Retina (tissue), 1 donor: ENCODE data around the gene BABAM2.
A peak's percentile ranks its signal among the peaks of the same experiment; 100 is the strongest.
"Not testable (repeated sequence)": the region's sequence is repeated elsewhere in the genome, so short reads cannot be mapped to it uniquely, and the experiment has no call there.

Experiments used
- DNase-seq: peaks from one replicate; pipeline ENCODE4 v3.0.0-alpha.2; 2016

BABAM2 gene

DNA sequence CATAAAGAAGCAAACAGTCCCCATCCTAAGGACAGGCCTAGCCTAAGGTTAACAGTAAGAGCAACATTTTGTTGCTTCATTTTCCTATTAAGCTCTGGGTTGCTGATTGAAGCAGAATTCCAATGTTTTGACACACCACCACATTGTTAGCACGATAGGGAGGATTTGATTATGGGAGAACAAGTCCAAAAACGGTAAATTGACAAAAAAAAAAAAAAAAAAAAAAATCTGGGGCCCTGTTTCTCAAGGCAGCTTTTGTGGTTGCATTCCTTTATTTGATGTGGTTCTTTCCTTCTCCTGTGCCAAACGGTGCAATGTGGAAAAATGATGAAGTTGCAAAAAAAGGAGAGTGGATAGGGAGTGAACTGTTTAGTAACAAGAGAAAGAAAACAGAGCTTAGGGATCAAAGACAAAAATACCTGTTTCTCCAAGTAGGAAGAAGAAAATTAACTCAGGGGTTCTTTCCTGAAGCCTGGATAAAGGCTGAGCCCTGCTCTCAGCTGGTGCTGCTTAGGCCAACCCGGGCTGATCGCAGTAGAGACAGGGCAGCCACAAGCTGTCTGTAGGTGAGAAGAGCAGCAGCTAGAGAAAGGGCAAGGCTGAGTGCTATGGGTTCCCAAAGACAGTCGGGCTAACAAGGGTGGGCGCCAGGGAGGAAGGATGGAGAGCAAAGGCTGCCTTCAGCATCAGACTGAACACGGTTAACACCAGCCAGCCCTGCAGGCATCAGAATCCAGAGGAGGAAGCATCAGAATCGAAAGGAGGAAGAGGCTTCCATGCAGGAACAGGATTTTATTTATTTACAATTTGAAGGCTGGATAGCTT lies 334.3 kb downstream of the BABAM2 start:
- DNase-seq, result peak; percentile 6

DNA sequence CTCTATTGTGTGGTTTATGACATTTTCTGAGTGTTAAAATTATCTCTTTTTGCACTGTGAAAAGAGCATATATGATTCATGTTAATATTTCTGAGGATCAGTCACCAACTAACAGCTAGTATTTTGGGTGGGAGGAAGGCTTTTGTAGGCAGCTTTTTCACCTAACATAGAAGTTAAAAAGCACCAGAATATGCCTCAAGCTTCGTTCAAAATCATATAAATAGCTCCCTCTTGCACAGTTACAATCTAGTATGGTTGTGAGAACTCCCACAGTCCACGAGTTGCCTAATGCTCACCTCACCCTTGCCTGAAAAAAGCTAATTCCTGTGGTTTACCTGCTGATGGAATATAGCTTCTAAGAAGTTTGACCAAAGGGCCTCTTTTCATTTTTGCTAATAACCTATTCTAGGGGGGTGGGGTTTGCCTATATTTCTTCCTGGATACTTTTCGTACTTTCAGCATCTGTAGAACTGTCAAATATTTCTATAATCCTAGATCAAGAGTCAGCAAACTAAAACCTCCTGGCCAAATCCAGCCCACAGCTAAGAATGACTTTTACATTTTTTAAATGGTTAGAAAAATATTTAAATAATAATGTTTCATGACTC lies 335.0 kb downstream of the BABAM2 start:
- no peak for DNase-seq

DNA sequence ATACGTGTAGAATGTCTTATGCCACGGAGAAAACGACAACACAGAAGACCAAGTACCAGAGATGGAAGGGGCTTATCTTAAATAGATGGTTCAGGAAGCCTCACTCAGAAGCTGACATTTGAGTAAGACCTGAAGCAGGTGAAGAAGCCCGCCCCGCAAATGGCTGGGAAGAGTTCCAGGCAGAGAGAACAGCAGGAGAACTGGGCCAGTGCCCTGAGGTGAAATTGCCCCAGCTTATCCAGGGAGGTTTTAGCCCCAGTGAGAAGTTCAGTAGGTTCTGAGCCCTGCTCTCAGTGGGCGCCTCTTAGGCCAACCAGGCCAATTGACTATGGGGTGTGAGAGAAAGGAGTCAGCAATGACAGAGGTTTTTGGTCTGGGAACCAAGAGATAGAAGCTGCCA lies 336.0 kb downstream of the BABAM2 start:
- no peak for DNase-seq

DNA sequence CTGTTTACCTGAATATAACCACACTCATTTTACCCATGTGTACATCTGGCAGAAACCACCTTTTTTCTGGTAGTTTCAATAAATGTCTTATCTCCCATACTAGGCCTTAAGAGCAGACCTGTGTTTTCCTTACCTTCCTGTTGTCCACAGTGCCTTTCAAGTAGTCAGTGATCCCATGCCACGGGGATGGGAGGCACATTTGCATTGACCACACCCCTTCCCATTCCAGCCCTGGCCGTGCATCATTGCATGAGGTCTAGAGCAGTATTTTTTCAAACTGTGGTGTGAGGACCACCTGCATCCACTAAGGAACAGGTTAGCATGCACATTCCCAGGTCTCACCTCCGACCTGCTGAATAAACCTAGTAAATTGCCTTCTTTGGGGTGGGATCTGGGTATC lies 337.0 kb downstream of the BABAM2 start:
- no peak for DNase-seq

GRCh38 chr2:28228434-28228995 lies 338.0 kb downstream of the BABAM2 start:
- no peak for DNase-seq

GRCh38 chr2:28231110-28231631 lies 340.6 kb downstream of the BABAM2 start:
- no peak for DNase-seq

GRCh38 chr2:28232295-28232694 lies 341.8 kb downstream of the BABAM2 start:
- no peak for DNase-seq

GRCh38 chr2:28233164-28233676 lies 342.7 kb downstream of the BABAM2 start:
- DNase-seq, result no peak

DNA sequence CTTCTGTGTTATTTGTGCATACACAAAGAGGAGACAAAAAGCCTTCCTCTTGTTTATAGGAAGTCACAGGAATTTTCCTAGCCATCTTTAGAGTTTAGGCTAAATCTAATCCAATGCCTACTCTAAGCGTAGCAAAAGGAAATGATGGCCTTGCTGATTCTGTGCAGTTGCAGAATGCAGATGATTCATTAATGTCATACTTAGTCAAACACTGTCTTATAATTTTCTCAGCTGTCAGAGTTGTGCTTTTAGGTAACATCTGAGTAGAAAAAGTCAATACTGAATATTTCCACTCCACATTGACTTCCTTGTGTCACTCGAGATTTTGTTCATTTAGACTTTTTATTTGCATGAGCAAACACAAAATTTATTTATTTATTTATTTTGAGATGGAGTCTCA lies 344.3 kb downstream of the BABAM2 start:
- DNase-seq, result no peak

DNA sequence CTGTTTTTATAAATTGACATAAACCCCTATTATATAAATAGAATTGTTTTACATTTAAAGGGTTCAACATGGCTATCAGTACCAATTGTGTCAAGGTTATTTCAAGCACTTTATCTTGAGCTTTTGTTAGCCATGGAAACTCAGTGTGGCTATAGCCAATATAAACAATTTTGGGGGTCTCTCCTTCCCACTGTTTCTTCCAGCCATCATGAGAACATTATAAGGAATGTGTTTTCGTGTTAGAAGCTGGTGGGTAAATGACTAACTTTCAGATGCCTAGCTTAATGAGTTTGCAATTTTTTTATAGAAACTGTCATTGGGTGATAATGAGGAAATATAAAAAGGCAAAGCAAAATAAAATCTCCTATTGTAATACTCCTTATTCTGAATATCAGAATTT lies 348.7 kb downstream of the BABAM2 start:
- DNase-seq, result no peak

DNA sequence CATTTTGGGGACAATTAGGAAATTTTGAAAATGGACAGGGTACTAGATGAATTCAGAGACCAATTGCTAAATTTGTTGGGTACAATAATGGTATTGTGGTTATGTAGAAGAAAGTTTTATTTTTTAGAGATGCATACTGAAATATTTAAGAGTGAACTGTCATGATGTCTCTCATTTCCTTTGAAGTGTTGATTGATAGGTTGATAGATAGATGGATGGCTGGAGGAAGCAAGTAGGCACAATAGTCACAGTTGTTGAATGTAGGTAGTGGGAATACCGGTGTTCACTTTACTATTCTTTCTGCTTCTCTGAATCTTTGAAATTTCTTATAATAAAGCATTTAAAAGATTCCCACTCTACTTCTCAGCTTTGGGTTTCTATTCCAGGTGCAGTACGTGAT lies 350.4 kb downstream of the BABAM2 start:
- DNase-seq, result no peak

GRCh38 chr2:28247290-28247689 lies 356.8 kb downstream of the BABAM2 start:
- peak; percentile 16 for DNase-seq

DNA sequence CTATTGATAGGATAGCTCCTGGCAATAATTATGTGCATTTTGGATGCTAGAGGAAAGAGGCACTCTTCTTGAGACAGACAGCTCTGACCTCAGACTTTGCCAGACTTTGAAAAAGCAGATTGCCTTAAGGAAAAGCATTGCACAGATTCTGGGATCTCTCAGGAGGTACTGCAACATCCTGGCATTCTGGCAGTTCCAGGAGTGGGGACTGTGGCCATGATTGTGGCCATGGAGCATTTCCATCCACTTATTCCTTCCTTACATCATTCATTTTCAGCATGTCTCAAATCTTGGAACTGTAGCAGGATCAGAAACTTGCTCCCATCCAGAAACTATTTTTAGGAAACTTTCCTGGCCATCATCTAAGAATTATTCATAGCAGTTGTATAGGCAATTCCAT lies 357.2 kb downstream of the BABAM2 start:
- DNase-seq, result peak; percentile 4

GRCh38 chr2:28248511-28248910 lies 358.0 kb downstream of the BABAM2 start:
- no peak for DNase-seq

DNA sequence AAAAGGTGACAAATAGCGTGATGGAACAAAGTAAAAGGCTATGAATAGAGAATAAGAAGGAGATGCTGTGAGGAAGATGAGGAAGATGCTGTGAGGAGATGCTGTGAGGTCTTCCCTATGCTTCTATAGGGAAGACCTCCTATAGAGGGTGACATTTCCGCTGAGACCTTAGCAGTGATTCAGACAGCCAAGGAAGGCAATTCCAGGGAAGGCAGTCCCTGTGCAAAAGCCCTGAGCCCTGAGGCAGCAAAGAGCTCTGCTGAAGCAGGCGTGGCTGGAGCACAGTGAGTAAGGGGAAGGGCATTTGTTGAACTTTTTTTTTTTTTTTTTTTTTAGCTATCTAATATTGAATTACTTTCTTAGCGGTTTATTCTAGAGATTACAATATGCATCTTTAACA lies 359.5 kb downstream of the BABAM2 start:
- no peak for DNase-seq

- no peak for DNase-seq
These were observed 360.8 kb downstream of the BABAM2 start for GRCh38 chr2:28251337-28251736.

DNA sequence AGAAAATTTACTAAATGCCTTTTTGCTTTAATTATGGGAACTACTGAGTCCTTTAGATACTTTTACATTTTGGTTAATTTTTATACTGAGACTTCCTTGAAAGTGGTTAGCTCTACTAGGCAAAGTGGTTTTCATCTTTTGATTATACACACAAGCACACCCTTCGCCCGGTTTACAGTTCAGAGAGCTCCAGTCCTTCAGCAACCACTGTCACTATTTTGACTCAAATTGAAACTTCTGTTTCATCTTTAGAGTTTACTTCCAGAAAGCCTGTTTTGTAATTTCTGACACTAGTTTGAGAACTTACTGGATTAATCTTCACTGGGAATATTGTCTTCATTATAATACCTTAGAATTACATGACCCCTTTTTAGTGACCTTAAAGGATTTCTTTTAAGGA lies 361.8 kb downstream of the BABAM2 start:
- DNase-seq, result no peak

DNA sequence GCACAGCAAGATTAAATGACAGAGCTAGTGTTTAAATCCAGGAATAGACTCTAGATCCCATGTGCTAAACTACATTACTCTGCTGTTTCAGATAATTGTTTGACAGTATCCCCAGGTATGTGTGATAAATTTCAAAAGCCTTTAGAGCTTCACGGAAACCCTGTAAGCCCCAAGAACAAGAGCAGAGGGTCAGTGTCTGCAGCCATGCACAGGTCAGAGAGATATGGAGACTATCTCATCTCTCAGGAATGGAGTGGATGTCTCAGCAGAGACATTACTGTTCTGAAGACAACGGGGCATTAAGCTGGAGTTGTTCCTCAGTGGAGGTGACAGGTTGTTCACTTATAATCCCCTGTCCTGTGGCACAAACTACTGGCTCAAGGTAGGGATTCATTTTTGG lies 363.0 kb downstream of the BABAM2 start:
- no peak for DNase-seq

GRCh38 chr2:28255231-28255630 lies 364.7 kb downstream of the BABAM2 start:
- not testable (repeated sequence) for DNase-seq

- no peak for DNase-seq
These were observed 366.7 kb downstream of the BABAM2 start for GRCh38 chr2:28257182-28257581.

- DNase-seq, result not testable (repeated sequence)
These were observed 368.7 kb downstream of the BABAM2 start for GRCh38 chr2:28259226-28259625.

GRCh38 chr2:28263690-28264089 lies 373.2 kb downstream of the BABAM2 start:
- no peak for DNase-seq

- no peak for DNase-seq
These were observed 376.8 kb downstream of the BABAM2 start for GRCh38 chr2:28267282-28267681.

- DNase-seq, result no peak
These were observed 377.9 kb downstream of the BABAM2 start for GRCh38 chr2:28268386-28268785.
